DOHH2 (cell line): ENCODE data around the gene SPA17.

ENCODE experiments used
- CTCF ChIP-seq: fragments of 200-600 bp; sonication (generic); IDR thresholded peaks from one replicate; pipeline ENCODE4 v1.5.1; 2014; ENCODE audit warnings: antibody characterized with exemption, mild to moderate bottlenecking, low read depth, low read length; ENCODE audit not compliant: poor library complexity, severe bottlenecking
- EZH2phosphoT487 ChIP-seq: fragments of 200-600 bp; sonication (generic); IDR thresholded peaks from 2 replicates; pipeline ENCODE4 v1.6.1; 2017; ENCODE audit warnings: borderline replicate concordance, mild to moderate bottlenecking, antibody characterized with exemption, low read length, moderate library complexity, mixed read lengths

GRCh38 chr11:124667601-124668000, 6.1 kb upstream of the SPA17 start:
- TF ChIP-seq CTCF (no peak), EZH2phosphoT487 (no peak)
